BE2C (cell line): ENCODE results near the gene DUXB.

Source experiments
- DNase-seq: peaks from one replicate; pipeline ENCODE4 v3.0.0-alpha.2; 2020
- H3K27me3 ChIP-seq: fragments of 250-450 bp; sonication (Bioruptor Pico); 2 replicates; pipeline ENCODE4 v1.5.1; 2020; ENCODE audit warnings: mild to moderate bottlenecking
- H3K36me3 ChIP-seq: fragments of 250-450 bp; sonication (Bioruptor Pico); 2 replicates; pipeline ENCODE4 v1.5.1; 2020; ENCODE audit warnings: mild to moderate bottlenecking
- H3K4me1 ChIP-seq: fragments of 250-450 bp; sonication (Bioruptor Pico); 2 replicates; pipeline ENCODE4 v1.5.1; 2020
- H3K4me3 ChIP-seq: 2 replicates; pipeline ENCODE4 v1.5.1; 2011; ENCODE audit warnings: low read depth, low read length
- H3K9me3 ChIP-seq: fragments of 250-450 bp; sonication (Bioruptor Pico); 2 replicates; pipeline ENCODE4 v1.5.1; 2020
- CTCF ChIP-seq: IDR thresholded peaks from 2 replicates; pipeline ENCODE4 v1.5.1; 2012; ENCODE audit warnings: mild to moderate bottlenecking, low read depth, low read length

The DUXB gene

DNA sequence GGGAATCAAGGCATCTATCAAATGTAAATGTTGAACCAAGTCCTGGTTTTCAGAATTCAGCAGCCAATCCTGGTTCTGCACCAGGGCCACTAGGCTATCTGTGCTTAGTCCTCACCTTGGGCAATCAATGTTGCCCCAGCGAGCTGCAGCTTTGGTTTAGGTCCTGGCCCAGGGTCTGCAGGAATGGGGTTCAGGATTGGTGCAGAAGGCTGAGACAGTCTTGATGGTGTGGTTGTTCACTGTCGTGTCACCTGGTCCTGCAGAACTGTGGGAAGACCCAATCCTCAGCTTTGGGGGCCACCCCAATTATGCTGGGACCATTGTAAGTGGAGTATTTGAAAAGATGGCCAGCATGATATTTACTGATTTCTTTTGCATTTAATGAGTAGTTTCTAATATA is 43.1 kb downstream of the DUXB start:
- no peak for DNase-seq
- TF ChIP-seq CTCF: no peak

DNA sequence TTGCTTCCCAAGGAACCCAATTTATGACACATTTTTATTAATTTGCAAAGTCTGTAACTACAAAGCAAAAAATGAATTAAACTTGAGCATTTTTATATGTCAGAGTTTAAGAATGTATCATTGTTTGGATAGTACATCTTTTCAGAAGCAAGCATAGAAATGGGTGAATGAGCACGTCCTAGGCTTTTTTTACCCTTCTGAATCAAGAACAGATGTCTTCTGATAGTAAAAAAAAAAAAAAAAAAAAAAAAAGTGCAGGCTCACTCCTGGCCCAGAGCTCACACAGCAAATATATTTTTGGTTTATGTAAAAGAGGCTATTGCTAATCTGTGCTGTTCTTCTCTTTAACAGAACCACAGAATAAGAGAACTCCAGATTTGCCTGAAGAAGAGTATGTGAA is 47.3 kb downstream of the DUXB start:
- no peaks in the 10 kb centered on the region for H3K4me1 ChIP-seq
- DNase-seq: no peak

More for the DNA sequence above, 43.1 kb downstream of the DUXB start:
- Histone ChIP-seq H3K27me3 (no peaks in the 10 kb centered on the region), H3K4me1 (no peaks in the 10 kb centered on the region), H3K9me3 (no peaks in the 10 kb centered on the region), H3K4me3 (no peak overlapping the region), H3K36me3 (peaks cover 46% of the 10 kb centered on the region)

GRCh38 chr16:75648265-75649076 is 52.8 kb downstream of the DUXB start:
- peak; percentile 83 for DNase-seq
- H3K4me1 ChIP-seq: no peaks in the 10 kb centered on the region
- H3K4me3 ChIP-seq: peak overlapping the region; percentile 98
- TF ChIP-seq CTCF: no peak
- no peaks in the 10 kb centered on the region for H3K9me3 ChIP-seq
- no peaks in the 10 kb centered on the region for H3K27me3 ChIP-seq
- peaks cover 25% of the 10 kb centered on the region for H3K36me3 ChIP-seq

More for the DNA sequence above, 47.3 kb downstream of the DUXB start:
- Histone ChIP-seq H3K36me3 (peaks cover 48% of the 10 kb centered on the region), H3K9me3 (no peaks in the 10 kb centered on the region), H3K4me3 (no peak overlapping the region), H3K27me3 (no peaks in the 10 kb centered on the region)
- TF ChIP-seq CTCF: no peak

GRCh38 chr16:75647492-75648264 is 53.6 kb downstream of the DUXB start, which contains the start of the genes KARS1 and TERF2IP:
Gene KARS1 (minus strand): TSS chr16:75647665. CDS start chr16:75647639, 26 bp downstream.
Gene TERF2IP (plus strand): TSS chr16:75647773. CDS start chr16:75647883, 110 bp downstream.
- Histone ChIP-seq H3K9me3 (no peaks in the 10 kb centered on the region), H3K27me3 (no peaks in the 10 kb centered on the region), H3K4me1 (no peaks in the 10 kb centered on the region), H3K36me3 (peaks cover 27% of the 10 kb centered on the region), H3K4me3 (peak within 1 kb of the TSS; percentile 98)
- peak; percentile 95 for DNase-seq
- no peak for TF ChIP-seq CTCF

DNA sequence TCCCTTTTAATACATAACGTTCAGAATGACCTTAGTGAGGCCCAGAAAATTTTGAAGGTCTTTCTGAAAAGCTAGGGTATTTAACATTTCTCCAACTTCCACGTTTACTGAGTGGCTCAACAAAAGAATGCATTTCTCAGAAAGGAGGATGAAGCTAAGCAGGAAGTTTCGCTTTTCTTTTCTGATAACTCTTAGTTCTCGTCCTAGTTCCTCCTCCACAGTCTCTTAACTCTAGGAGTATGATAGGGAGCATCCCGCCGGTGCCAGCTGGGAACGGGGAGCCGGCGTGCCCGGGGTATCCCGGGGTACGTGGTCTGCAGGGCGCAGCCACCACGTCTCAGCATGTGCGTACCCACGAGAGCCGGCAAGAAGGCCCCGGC is 54.2 kb downstream of the DUXB start:
- no peaks in the 10 kb centered on the region for H3K9me3 ChIP-seq
- H3K4me1 ChIP-seq: no peaks in the 10 kb centered on the region
- no peak for DNase-seq
- H3K4me3 ChIP-seq: peak overlapping the region; percentile 98
- TF ChIP-seq CTCF: no peak
- no peaks in the 10 kb centered on the region for H3K27me3 ChIP-seq
- H3K36me3 ChIP-seq: peaks cover 32% of the 10 kb centered on the region
